ENCODE results near the gene OR6A2.

OR6A2 gene

DNA sequence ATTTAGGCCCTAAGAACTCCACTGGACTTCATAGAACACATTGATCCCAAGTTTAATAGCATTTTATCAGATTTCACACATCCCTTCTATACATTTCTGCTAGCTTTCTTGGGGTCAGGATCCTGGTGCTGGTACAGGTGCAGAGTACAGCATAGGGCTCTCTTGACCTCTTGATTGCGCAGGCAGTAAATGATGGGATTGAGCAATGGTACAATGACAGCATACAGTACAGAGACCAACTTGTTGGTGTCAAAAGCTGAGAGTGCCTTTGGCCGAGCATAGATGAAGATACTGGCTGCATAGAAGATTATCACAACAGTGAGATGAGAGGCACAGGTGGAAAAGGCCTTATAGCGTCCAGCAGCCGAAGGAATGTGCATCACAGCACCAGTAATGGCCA is 4.8 kb downstream of the OR6A2 start:
- H3K4me3 ChIP-seq (ENCODE audit: low read length): no peak overlapping the region
- no peak for TF ChIP-seq ZNF274 (IDR thresholded peaks at IDR 0.05; ENCODE audit: low read depth, low read length)

DNA sequence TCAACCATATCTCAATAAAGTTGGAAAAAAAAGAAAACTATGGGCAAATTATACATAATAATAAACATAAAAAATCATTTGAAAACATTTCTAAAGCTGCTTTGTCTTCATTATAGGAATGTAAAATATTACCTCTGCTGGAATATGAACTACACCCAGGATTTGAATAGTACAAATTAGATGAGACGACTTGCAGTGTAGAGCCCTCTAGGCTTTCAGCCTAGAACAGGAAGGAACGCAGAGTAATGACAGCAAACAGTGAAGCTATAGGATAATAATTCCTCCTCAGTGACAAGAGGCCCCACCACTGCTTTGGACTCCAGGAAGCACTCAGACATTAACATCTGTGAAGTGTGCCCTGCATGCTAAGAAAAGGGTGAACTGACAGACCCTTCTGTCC is 8.9 kb downstream of the OR6A2 start:
- no peak for TF ChIP-seq ZNF274 (IDR thresholded peaks at IDR 0.05; ENCODE audit: low read depth, low read length)

DNA sequence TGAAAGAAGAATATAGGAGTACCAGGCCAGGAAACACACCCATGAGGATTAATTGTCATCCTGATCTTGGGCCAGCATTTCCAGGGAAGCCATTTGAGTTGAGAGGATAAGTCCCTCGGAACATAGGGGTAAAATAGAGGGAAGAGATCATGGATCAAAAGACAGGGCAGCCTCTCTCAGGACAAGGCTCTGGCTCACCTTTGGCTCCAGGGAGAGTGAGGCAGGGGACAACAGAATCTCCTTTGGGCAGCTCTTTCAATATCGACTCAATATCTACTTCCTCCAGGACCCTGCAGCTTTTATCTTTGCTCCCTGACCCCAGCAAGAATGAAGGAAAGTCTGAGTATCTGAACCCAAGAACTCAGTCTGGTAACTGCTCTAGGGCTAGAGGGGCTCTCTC is 16.8 kb downstream of the OR6A2 start, which contains the start of gene OR2AG1:
Gene OR2AG1, plus strand, starts transcription at position 301 of the 400 bp plus-strand sequence. CDS start 2,018 bp downstream, outside the sequence.
- no peak for TF ChIP-seq ZNF274 (IDR thresholded peaks at IDR 0.05; ENCODE audit: low read depth, low read length)
- H3K4me3 ChIP-seq (ENCODE audit: low read length): no peak within 1 kb of the TSS

More for the DNA sequence above, 8.9 kb downstream of the OR6A2 start:
- no peak overlapping the region for H3K4me3 ChIP-seq (ENCODE audit: low read length)

DNA sequence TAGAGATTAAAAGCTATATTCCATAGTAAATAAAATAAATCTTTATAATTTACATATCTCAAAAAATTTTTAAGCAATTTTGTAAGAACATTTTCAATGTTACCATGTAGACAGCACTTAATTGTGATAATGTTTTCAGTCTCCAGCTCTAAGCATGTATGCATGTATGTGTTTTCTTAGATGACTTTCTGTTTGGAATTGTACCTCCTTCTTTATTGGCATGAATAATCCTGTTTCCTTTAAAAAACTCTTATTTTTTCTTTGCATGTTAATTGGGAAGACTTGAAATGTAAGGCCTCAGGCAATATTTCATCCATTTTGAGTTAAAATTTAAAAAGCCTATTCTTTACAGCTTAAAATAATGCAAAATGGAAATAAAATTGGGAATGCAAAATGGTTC is 18.7 kb downstream of the OR6A2 start:
- no peak for TF ChIP-seq ZNF274 (IDR thresholded peaks at IDR 0.05; ENCODE audit: low read depth, low read length)
- no peak overlapping the region for H3K4me3 ChIP-seq (ENCODE audit: low read length)

DNA sequence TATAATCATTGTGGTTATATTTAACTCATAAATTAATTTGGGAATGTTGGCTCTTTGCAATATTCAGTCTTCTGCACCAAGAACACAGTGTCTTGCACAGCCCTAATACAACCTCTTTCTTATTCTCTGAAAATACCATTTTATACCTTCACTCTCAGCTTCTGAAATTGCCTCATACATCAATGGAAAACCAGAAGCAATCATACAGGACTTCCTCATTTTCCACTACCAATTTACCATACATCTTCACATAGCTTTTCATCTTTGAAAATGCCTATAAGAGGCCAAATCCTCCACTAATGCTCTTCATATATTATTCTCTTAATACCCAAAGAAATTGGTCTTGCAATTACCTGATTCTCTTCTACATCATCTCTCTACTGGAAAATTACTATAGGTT is 21.0 kb downstream of the OR6A2 start:
- H3K4me3 ChIP-seq (ENCODE audit: low read length): no peak overlapping the region
- TF ChIP-seq ZNF274 (IDR thresholded peaks at IDR 0.05; ENCODE audit: low read depth, low read length): no peak

DNA sequence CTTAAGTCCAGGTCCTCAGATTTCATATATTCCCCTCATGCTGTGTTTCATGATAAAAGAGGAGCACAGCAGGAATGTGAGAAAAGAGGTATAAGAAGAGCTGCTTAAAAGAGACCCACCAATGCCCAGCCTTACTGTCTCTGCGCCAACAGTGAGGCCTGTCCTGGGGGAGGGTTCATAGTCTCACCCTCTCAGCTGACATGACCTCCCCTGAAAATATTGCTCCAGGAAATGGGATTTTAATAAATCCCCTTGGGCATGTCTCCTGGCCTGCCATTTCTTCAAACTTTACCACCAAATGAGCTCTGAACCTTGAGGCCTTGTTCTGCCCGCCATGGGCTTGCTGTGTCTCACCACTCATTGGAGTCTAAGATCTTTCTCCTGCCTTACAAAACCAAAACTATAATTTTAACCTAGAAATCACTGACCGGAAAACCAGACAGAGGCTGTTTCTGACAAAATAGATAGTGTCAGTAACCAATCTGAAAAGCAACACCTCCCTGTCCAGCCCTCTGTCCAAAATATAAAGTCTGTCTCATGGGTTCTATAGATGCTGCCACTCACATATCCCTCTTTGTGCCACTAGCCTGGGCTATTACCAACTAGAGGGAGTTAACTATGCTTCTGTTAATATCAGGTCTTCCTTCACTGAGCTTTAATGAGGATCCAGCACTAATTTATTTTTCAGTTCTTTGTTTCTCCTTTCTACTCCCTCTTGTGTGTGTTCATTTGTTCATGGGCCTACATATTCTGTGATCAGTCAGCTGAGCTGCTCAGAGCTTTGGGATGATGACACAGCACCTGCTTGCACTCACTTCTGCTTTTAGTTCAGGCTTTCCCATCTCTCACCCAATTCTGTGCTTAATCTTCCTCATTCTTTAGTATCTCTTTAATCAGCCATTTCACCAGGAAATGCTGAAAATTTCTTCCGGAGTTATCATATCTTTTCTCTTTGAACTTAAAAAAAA is 27.3 kb downstream of the OR6A2 start, which contains the start of gene OR2AG2:
Gene OR2AG2, minus strand, starts transcription at position 51 of the 968 bp plus-strand sequence. CDS start 3,019 bp downstream, outside the sequence.
- H3K4me3 ChIP-seq (ENCODE audit: low read length): no peak within 1 kb of the TSS
- no peak for TF ChIP-seq ZNF274 (IDR thresholded peaks at IDR 0.05; ENCODE audit: low read depth, low read length)

DNA sequence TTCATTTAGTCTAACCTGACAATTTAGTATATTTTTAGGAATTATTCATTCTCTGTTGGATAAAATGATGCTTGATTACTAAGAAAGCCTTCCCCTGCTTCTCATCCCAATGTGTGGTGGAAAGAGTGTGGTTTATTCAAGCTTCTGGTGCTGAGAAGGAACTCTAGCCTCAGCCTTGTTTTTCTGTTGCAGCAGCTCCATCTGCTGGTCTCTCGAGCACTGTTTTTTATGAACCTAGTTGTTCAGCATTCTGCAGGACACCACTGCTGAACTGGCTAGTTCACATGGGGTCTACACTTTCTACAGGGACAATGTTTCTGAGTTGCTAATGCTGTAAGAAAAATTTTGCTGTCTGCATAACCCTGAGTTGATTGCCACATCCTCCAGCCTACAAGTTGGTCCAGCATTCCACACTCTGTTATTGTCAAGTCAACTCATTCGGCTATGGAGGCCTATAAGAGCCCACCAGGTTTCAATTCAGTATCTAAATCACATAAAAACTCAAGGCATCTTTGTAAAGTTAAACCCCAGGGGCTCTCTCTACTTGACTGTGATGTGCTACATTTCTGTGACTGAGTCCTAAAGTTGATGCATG is 42.0 kb downstream of the OR6A2 start:
- no peak for TF ChIP-seq ZNF274 (IDR thresholded peaks at IDR 0.05; ENCODE audit: low read depth, low read length)

DNA sequence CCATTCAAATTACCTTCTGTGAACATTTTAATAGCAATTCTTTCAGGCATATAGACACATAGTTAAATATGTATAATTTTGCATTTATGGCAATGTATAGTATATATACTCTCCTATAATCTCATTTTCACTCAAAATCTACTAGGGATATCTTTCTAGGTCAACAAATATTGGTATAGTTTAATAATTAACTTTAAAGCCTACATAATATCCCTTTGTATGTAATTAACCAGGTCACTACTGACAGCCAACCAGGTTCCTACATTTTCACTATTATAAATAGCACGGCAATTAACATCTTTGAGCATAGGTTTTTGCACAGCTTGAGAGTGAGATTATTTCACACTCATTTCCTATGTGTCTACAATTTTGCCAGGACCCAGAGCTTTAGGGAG is 43.5 kb downstream of the OR6A2 start:
- H3K4me3 ChIP-seq (ENCODE audit: low read length): no peak overlapping the region
- TF ChIP-seq ZNF274 (IDR thresholded peaks at IDR 0.05; ENCODE audit: low read depth, low read length): no peak

More for the DNA sequence above, 42.0 kb downstream of the OR6A2 start:
- no peak overlapping the region for H3K4me3 ChIP-seq (ENCODE audit: low read length)

DNA sequence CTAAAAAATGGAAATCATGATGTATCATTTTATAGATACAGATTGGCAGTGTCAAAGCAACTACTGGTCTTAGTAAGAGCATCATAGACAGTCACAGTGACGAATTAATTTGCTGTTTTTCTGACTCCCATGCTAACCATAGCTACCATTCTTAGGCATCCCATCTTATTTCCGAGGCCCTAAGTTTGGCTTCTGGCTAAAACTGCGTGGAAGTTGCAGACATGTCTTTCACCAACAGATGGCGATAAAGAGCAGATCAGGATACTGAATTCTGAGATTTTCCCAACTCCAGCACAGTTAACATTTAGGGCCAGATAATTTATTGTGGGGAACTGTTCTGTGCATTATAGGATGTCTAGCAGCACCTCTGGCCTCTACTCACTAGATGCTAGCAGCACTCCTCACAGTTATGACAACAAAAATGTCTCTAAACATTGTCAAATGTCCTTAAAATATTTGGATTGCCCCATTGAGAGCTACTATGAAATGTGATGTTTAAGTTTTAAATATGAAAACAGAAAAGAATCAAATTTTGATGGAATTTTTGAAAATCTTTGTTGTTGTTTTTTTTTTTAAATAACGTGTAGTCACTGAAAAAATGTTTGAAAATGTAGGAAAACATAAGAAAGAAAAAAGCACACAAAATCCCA is 44.1 kb downstream of the OR6A2 start:
- no peak for TF ChIP-seq ZNF274 (IDR thresholded peaks at IDR 0.05; ENCODE audit: low read depth, low read length)

DNA sequence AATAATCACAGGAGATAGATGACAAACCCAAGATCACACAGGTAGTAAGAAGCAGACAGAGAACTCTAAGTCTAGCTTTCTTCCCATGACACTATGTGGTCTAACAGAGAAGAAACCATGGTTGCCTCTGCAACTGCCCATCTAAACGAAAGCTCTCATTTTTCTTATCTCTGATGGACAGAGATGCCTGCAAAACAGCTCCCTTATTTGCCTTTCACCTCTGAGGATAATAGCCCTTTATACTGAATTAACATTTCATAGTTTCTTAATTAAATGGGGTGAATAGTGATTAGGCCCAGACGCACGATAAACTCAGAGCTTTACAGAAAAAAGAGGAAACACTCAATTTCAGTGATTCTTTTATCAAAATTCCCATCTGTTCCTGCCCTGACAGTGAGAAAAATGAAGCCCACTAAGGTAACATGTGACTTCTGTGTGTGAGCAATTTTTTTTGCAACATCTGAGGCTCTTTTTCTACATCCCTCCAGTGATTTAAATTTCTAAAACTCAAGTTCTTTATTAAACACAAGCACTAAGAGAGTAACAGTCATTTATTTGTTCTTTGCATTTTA is 52.3 kb downstream of the OR6A2 start:
- TF ChIP-seq ZNF274 (IDR thresholded peaks at IDR 0.05; ENCODE audit: low read depth, low read length): no peak
- no peak overlapping the region for H3K4me3 ChIP-seq (ENCODE audit: low read length)

More for the DNA sequence above, 44.1 kb downstream of the OR6A2 start:
- H3K4me3 ChIP-seq (ENCODE audit: low read length): no peak overlapping the region

DNA sequence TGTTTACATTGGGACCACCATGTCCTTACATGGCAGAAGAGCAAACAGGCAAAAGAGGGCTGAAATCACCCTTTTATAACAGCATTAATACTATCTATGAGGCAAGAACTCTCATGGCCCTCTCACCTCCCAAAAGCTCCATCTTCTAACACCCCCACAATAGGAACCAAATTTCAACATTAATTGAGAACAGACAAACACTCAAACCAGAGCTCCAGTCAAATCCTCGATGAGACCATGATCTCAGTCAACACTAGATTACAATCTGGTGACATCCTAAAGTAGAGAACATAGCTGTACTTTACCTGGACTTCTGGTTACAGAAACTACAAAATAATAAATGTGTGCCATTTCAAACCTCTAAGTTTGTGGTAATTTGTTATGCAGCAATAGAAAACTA is 52.9 kb downstream of the OR6A2 start:
- H3K4me3 ChIP-seq (ENCODE audit: low read length): peak overlapping the region; percentile 82; the same call in 1 of the 2 replicates
- no peak for TF ChIP-seq ZNF274 (IDR thresholded peaks at IDR 0.05; ENCODE audit: low read depth, low read length)

DNA sequence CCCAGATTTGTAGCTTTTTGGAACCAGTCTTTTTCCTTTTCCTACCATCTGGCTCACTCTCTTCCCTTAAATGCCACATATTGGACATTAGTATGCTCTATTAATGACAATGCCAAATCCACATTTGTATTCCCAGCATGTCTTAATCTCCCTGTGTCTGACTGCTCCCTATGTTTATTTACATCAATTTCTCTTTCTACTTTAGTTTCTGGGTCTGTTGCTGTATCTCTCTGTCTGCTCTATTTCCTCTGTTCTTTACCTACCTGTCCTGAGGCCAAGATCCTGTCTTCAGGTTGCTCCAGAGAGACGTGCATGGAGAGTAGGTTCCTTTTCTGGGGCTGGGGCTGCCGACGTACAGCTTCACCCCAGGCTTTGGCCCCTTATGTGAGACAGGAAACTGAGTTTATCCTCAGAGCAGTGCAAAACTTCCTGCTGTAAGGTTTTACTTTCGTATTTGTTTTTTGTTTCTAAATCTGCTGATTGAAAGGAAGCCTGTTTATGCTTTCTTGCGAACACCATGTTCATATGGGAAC is 53.3 kb downstream of the OR6A2 start:
- peak overlapping the region; percentile 82 for H3K4me3 ChIP-seq (ENCODE audit: low read length)
- no peak for TF ChIP-seq ZNF274 (IDR thresholded peaks at IDR 0.05; ENCODE audit: low read depth, low read length)

DNA sequence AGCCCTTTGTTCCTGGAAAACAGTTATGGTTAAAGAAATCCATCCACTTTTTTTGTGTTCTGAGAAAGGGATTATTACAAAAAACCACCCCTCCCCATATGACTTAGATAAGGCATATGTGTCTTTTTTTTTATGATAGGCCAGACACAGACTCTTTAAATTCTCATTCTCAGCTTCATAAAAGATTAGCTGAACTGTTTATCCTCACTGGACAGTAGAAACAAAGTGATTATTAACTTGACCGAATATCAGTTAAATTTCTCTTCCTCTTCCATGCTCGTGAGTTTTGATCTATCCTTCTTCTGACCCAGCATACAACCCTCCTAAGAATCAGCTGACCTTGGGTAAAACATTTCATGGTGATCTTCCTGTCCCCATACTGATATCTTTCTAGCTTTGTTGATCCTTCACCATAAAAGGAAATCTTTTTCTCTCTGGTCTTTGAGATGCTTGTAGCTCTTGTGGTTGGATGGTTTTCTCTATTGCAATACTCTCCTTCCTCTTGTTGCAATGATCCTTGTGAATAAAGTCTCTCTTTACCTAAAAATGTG is 53.9 kb downstream of the OR6A2 start:
- no peak for TF ChIP-seq ZNF274 (IDR thresholded peaks at IDR 0.05; ENCODE audit: low read depth, low read length)
- peak overlapping the region; percentile 82 for H3K4me3 ChIP-seq (ENCODE audit: low read length)

Data from GM08714 (cell line).